ENCODE measurements around the gene BTBD1.
"Not testable (repeated sequence)": the region's sequence is repeated elsewhere in the genome, so short reads cannot be mapped to it uniquely, and the experiment has no call there.

BTBD1 gene

DNA sequence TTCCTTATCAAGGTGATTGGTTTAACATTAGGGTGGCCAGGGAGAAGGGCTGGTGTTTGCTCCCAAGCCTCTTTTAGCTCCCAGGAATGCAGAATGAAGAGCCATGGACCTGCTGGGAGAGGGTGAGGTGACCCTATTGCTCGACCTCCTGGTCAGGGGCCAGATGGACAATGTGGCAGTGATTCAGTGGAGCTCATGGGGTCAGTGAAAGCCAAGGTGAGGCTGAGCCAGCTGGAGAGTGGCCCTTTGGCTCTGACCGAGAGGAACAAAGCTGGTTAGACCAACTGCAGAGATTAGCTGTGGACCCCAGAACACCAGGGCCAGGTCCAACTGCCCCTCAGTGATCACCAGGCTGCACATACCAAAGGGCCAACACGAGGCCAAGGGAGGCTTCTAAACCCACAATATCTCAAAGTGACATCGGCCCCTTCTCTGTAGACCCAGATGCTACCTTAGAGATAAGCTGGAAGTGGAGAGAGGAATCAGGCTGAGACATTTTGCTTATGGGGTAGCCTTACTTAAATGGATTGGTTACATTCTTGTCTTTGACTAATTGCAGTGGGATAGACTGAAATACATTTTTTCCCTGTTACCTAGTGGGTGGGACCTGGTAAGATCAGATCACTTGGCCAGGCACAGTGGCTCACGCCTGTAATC, 15.8 kb upstream of the BTBD1 start:
- H3K4me3 ChIP-seq (ENCODE audit: low read length): no peak overlapping the region
- TF ChIP-seq, protein P1, sequence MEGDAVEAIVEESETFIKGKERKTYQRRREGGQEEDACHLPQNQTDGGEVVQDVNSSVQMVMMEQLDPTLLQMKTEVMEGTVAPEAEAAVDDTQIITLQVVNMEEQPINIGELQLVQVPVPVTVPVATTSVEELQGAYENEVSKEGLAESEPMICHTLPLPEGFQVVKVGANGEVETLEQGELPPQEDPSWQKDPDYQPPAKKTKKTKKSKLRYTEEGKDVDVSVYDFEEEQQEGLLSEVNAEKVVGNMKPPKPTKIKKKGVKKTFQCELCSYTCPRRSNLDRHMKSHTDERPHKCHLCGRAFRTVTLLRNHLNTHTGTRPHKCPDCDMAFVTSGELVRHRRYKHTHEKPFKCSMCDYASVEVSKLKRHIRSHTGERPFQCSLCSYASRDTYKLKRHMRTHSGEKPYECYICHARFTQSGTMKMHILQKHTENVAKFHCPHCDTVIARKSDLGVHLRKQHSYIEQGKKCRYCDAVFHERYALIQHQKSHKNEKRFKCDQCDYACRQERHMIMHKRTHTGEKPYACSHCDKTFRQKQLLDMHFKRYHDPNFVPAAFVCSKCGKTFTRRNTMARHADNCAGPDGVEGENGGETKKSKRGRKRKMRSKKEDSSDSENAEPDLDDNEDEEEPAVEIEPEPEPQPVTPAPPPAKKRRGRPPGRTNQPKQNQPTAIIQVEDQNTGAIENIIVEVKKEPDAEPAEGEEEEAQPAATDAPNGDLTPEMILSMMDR (conservative IDR thresholded peaks at IDR 0.05; ENCODE audit: low read depth, low read length): no peak
- no peak for DNase-seq (ENCODE audit: low read depth)

DNA sequence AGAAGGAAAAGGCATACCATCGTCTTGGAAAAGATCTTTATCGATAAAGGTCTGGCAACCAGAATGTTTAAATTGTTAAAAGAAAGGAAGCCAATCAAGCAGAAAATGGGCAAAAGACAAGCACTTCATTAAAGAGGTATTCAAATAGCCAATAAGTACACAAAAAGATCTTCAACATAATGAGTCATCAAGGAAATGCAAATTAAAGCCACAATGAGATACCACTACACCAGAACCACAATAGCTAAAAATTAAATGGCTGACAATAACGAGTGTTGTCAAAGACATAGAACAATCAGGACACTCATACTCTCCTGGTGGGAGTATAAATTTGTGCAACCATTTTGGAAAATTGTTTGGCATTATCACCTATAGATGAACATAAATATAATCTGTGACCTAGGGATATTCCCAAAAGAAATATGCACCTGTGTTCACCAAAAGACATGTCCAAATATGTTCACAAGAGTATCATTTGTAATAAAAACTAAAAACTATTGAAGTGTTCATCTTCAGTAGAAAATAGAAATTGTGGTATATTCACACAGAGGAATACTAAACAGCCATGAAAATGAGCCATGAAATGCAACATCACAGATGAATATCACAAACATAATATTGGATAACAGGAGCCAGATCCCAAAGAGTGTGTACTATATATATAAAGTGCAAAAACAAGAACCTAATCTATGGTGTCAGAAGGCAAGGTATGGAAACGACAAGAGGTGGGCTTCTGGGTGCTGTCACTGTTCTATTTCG, 14.4 kb upstream of the BTBD1 start:
- H3K4me3 ChIP-seq (ENCODE audit: low read length): no peak overlapping the region
- TF ChIP-seq, protein P1 (conservative IDR thresholded peaks at IDR 0.05; ENCODE audit: low read depth, low read length): no peak
- DNase-seq (ENCODE audit: low read depth): no peak

DNA sequence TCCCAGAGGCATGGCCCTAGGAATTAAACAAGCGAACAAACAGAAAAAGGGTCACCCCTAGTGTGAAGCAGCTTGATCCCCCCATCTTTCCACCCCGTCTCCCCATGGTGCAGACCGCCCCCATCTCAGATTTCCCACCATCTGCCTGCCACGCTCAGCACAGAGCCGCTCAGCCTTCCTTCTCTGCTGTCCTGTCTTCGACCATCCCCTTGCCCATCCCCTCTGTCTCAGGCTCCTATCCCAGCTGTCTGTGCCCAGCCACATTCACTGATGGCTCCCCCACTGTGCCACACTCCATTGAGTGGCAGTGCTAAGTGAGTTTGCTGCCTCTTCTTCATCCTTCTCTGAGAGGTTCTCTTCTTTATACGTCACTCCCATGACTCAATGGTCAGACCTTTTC, 11.7 kb upstream of the BTBD1 start:
- no peak for DNase-seq (ENCODE audit: low read depth)
- no peak overlapping the region for H3K4me3 ChIP-seq (ENCODE audit: low read length)
- TF ChIP-seq, protein P1 (conservative IDR thresholded peaks at IDR 0.05; ENCODE audit: low read depth, low read length): no peak

DNA sequence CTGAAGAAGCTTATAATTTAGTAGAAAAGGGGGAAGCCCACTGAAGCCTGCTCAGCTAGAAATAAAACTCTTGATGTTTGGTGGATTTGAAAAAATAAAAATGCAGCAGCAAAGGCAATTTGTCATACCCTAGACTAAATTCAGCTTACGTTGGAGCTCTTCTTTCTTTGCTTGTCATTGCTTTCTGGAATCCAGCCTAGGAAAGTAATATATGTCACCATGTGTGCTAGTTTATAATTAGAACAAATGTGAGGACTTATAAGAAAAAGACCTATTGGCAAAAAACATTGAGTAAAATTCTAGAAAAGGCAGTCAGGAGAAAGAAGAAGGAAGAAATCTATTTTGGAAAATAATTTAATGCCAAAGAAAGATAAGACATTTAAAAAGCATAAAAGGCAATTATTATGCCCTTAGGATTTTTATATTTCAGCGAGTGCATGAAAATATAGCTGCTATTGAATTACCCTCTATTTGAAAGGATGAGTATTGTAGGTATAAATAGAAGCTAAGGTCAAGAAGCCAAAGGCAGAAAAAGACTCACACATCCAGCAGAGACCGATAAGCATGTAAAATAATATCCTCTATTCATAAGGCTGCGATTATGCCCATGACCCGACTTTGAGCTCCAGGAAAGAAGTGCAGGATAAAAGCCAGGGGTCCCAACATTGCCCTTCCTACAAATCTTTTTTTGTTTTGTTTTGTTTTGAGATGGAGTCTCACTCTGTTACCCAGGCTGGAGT, 10.6 kb upstream of the BTBD1 start:
- TF ChIP-seq, protein P1 (conservative IDR thresholded peaks at IDR 0.05; ENCODE audit: low read depth, low read length): no peak
- no peak overlapping the region for H3K4me3 ChIP-seq (ENCODE audit: low read length)
- no peak for DNase-seq (ENCODE audit: low read depth)

DNA sequence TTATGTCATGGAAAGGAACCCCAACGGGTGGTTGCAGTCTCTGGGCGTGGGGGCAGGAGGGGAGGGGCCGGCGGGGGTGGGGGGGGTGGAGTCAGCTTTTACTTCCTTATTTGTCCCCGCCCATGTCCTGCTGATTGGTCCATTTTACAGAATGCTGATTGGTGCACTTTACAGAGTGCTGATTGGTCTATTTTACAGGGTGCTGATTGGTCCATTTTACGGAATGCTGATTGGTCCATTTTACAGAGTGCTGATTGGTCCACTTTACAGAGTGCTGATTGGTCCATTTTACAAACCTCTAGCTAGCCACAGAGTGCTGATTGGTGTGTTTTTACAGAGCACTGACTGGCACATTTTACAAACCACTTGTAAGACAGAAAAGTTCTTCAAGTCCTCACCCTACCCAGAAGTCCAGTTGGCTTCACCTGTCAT, 2.2 kb upstream of the BTBD1 start:
- not testable (repeated sequence) for DNase-seq (ENCODE audit: low read depth); H3K4me3 ChIP-seq (ENCODE audit: low read length)

DNA sequence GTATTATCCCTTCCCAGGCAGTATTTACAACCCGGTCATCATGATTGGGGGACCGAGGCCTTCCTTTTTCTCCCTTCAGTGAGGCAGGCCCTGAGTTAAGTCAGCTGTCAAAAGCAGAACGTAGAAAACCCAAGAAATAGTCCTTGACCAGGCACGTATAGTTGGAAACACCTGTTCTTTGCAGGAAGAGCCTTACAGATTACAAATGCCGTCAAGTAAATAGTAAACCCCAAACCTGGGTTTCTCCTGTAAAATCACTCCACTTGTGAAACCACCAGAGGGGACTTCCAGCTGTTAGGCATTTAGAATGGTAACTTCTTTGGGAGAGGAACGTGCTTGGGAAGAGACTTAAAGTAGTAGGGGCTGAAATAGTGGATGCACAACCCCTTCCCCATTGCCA, 1.0 kb upstream of the BTBD1 start:
- TF ChIP-seq, protein P1 (conservative IDR thresholded peaks at IDR 0.05; ENCODE audit: low read depth, low read length): no peak
- no peak overlapping the region for H3K4me3 ChIP-seq (ENCODE audit: low read length)

DNA sequence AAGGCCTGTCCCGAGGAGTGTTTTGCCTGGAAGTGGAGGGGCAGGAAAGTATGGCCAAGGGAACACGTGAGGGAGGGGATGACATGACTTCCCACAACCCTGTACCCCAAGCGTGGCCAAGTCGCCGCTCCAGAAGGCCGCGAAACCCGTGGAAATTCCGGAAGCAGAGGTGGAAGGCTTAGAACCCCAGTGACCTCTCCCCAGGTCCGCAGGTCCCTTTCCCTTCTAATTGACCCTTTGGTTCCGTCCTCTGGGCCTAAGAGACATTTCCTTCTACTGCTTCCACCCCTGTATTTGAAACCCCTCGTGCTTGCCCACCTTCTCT, 548 bp upstream of the BTBD1 start:
- TF ChIP-seq, protein P1 (conservative IDR thresholded peaks at IDR 0.05; ENCODE audit: low read depth, low read length): no peak
- DNase-seq (ENCODE audit: low read depth): no peak
- H3K4me3 ChIP-seq (ENCODE audit: low read length): peak overlapping the region; percentile 92

More for the DNA sequence above, 1.0 kb upstream of the BTBD1 start:
- no peak for DNase-seq (ENCODE audit: low read depth)
